GM23338 (cell line): ENCODE measurements around the gene NFIA. TPM values are rescaled to one million over a fixed set of nuclear protein-coding genes. Genes with fewer than 3 reads are reported as not detected.

Source experiments
- ATAC-seq: fragments of 200-7000 bp; cut with Tn5 transposase; 3 replicates; pipeline ENCODE4 v1.9.1; 2020
- DNase-seq: peaks from one replicate; pipeline ENCODE4 v3.0.0-alpha.2; 2015; ENCODE audit warnings: low spot score
- H2AFZ ChIP-seq: fragments of 200-600 bp; sonication (generic); 2 replicates; pipeline ENCODE4 v1.8.0; 2016; ENCODE audit warnings: antibody characterized with exemption, mild to moderate bottlenecking, moderate library complexity
- H3F3A ChIP-seq: fragments of 200-600 bp; sonication (generic); replicated peaks from 2 replicates; pipeline ENCODE4 v1.8.0; 2017; ENCODE audit warnings: antibody characterized with exemption, mixed run types, low read depth
- H3K27ac ChIP-seq: fragments of 200-600 bp; sonication (generic); 2 replicates; pipeline ENCODE4 v1.6.1; 2016; ENCODE audit warnings: low read depth
- H3K27me3 ChIP-seq: fragments of 200-600 bp; sonication (generic); 2 replicates; pipeline ENCODE4 v1.8.0; 2016; ENCODE audit warnings: mild to moderate bottlenecking, mixed run types, moderate library complexity; ENCODE audit not compliant: insufficient read depth
- H3K36me3 ChIP-seq: fragments of 200-600 bp; sonication (generic); 2 replicates; pipeline ENCODE4 v1.8.0; 2016; ENCODE audit warnings: mild to moderate bottlenecking; ENCODE audit not compliant: insufficient read depth
- H3K4me1 ChIP-seq: fragments of 200-600 bp; sonication (generic); 2 replicates; pipeline ENCODE4 v1.8.0; 2016; ENCODE audit warnings: mild to moderate bottlenecking, moderate library complexity; ENCODE audit not compliant: insufficient read depth
- H3K4me2 ChIP-seq: fragments of 200-600 bp; sonication (generic); 2 replicates; pipeline ENCODE4 v1.7.1; 2017; ENCODE audit warnings: mixed run types
- H3K4me3 ChIP-seq: fragments of 200-600 bp; sonication (generic); 2 replicates; pipeline ENCODE4 v1.6.1; 2016; ENCODE audit warnings: mixed run types
- H3K79me2 ChIP-seq: fragments of 200-600 bp; sonication (generic); replicated peaks from 2 replicates; pipeline ENCODE4 v1.8.0; 2017; ENCODE audit warnings: mild to moderate bottlenecking; ENCODE audit not compliant: insufficient read depth
- H3K9me2 ChIP-seq: fragments of 200-600 bp; sonication (generic); 2 replicates; pipeline ENCODE4 v1.8.0; 2017; ENCODE audit not compliant: insufficient read depth
- H4K20me1 ChIP-seq: fragments of 200-600 bp; sonication (generic); replicated peaks from 2 replicates; pipeline ENCODE4 v1.8.0; 2017; ENCODE audit warnings: mild to moderate bottlenecking; ENCODE audit not compliant: insufficient read depth
- H3K27ac Mint-ChIP-seq: 2 replicates; pipeline ENCODE4 v1.8.0; 2020; ENCODE audit warnings: inconsistent platforms, mild to moderate bottlenecking, moderate library complexity, mixed read lengths
- H3K27me3 Mint-ChIP-seq: 3 replicates; pipeline ENCODE4 v1.8.0; 2022; ENCODE audit warnings: low read depth, mild to moderate bottlenecking, moderate library complexity, mixed read lengths, inconsistent platforms; ENCODE audit not compliant: insufficient read depth, poor library complexity
- H3K36me3 Mint-ChIP-seq: 3 replicates; pipeline ENCODE4 v1.8.0; 2021; ENCODE audit warnings: low read depth, mild to moderate bottlenecking, inconsistent platforms, moderate library complexity, mixed read lengths
- H3K4me1 Mint-ChIP-seq: 3 replicates; pipeline ENCODE4 v1.8.0; 2020; ENCODE audit warnings: mild to moderate bottlenecking, inconsistent platforms, mixed read lengths
- H3K4me3 Mint-ChIP-seq: 3 replicates; pipeline ENCODE4 v1.8.0; 2021; ENCODE audit warnings: moderate library complexity, mild to moderate bottlenecking, inconsistent platforms, mixed read lengths
- H3K9me3 Mint-ChIP-seq: 3 replicates; pipeline ENCODE4 v1.8.0; 2020; ENCODE audit warnings: moderate library complexity, mild to moderate bottlenecking, inconsistent platforms, mixed read lengths
- CREB1 ChIP-seq: fragments of 250-450 bp; sonication (Bioruptor Pico); IDR thresholded peaks from 2 replicates; pipeline ENCODE4 v1.5.0; 2020; ENCODE audit warnings: low read depth, mild to moderate bottlenecking, moderate library complexity
- CTCF ChIP-seq, 2 experiments: fragments of 200-600 bp in 1 of 2; sonication (generic) in 1 of 2; conservative IDR thresholded peaks; 2 replicates each; pipeline versions ENCODE4 v1.5.1 to v1.6.1; 2016 to 2017; ENCODE audit warnings: antibody characterized with exemption in 2 of 2, low read depth in 2 of 2, mild to moderate bottlenecking in 2 of 2, moderate library complexity in 1 of 2
- EZH2phosphoT487 ChIP-seq: fragments of 200-600 bp; sonication (generic); IDR thresholded peaks from one replicate; pipeline ENCODE4 v1.8.1; 2018; ENCODE audit warnings: antibody characterized with exemption; ENCODE audit not compliant: unreplicated experiment
- JUNB ChIP-seq: IDR thresholded peaks from one replicate; pipeline ENCODE4 v1.6.1; 2016; ENCODE audit warnings: antibody characterized with exemption; ENCODE audit not compliant: unreplicated experiment
- POLR2AphosphoS5 ChIP-seq: IDR thresholded peaks from 2 replicates; pipeline ENCODE4 v1.6.1; 2016; ENCODE audit warnings: antibody characterized with exemption, low read depth
- REST ChIP-seq: IDR thresholded peaks from one replicate; pipeline ENCODE4 v1.6.1; 2018; ENCODE audit warnings: antibody characterized with exemption; ENCODE audit not compliant: unreplicated experiment
- STAT1 ChIP-seq: IDR thresholded peaks from one replicate; pipeline ENCODE4 v1.6.1; 2016; ENCODE audit warnings: antibody characterized with exemption; ENCODE audit not compliant: unreplicated experiment
- polyA plus RNA-seq: library from polyadenylated mRNA; unstranded; fragments of >200 nt; fragmentation: Nextera tagmentation; extraction: Ambion mirVana; gene quantifications from 2 replicates; pipeline ENCODE4 v1.2.1, GENCODE V29; 2016
- total RNA-seq: library from RNA; depleted of rRNA; stranded (reverse); fragments of >200 nt; shearing (Covaris generic); gene quantifications from 2 replicates; pipeline ENCODE4 v1.2.3, GENCODE V29; 2014
- TF ChIP-seq, protein P1 (sequence below): fragments of 250-450 bp; sonication (Bioruptor Pico); IDR thresholded peaks from 2 replicates; pipeline ENCODE4 v1.5.0; 2020; ENCODE audit warnings: mild to moderate bottlenecking, moderate library complexity

Gene NFIA
- total and polyA plus RNA-seq, 2 experiments from 2014 or later: 0.97 to 2.3 TPM

DNA sequence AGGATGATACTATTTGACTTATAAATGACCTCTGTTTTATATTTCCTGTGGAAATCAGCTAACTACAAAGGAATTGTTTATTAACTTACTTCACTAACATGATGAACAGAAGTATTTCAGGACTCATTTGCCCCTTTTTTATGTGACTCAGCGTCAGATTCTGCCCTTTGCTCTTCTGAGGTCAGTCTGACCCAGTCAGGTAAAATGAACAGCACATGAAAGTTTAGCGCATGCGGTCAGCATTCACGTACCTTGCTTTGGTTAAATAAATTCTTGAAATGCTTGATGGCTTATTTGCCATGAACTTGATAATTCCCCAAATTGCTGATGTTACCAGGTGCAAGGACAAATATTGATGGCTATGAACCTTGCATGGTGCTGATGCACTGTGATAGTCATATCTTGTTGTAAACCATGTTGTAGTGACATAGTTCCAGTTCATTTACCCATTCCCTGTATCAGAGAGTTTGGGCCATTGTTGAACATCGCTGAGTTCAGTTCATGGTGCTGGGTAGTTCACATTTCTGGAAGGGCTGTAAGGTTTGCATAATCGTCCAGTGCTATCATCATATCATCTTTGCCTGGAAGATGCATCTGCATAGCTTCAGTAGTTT, 133.4 kb downstream of the NFIA start:
- Histone ChIP-seq H3K27me3 (no peaks in the 10 kb centered on the region), H3K9me2 (no peaks in the 10 kb centered on the region), H3K36me3 (no peaks in the 10 kb centered on the region), H3K27ac (no peak overlapping the region), H3F3A (no peaks in the 10 kb centered on the region), H4K20me1 (no peaks in the 10 kb centered on the region), H2AFZ (no peak overlapping the region), H3K4me3 (no peak overlapping the region), H3K4me1 (no peaks in the 10 kb centered on the region), H3K79me2 (no peaks in the 10 kb centered on the region), H3K4me2 (no peak overlapping the region)
- Mint-ChIP-seq H3K27ac (no peak overlapping the region), H3K36me3 (no peaks in the 10 kb centered on the region), H3K4me1 (no peaks in the 10 kb centered on the region), H3K4me3 (no peak overlapping the region), H3K9me3 (no peaks in the 10 kb centered on the region), H3K27me3 (peaks cover 3% of the 10 kb centered on the region)
- DNase-seq (no peak), ATAC-seq (no peak)
- TF ChIP-seq JUNB (no peak), POLR2AphosphoS5 (no peak), EZH2phosphoT487 (no peak), CTCF (conservative IDR thresholded peaks at IDR 0.05; ENCODE audit: low read depth in 2 of 2) (no peak), STAT1 (no peak), CREB1 (CRISPR knock-in tag) (no peak), REST (no peak)
- TF ChIP-seq, protein P1, sequence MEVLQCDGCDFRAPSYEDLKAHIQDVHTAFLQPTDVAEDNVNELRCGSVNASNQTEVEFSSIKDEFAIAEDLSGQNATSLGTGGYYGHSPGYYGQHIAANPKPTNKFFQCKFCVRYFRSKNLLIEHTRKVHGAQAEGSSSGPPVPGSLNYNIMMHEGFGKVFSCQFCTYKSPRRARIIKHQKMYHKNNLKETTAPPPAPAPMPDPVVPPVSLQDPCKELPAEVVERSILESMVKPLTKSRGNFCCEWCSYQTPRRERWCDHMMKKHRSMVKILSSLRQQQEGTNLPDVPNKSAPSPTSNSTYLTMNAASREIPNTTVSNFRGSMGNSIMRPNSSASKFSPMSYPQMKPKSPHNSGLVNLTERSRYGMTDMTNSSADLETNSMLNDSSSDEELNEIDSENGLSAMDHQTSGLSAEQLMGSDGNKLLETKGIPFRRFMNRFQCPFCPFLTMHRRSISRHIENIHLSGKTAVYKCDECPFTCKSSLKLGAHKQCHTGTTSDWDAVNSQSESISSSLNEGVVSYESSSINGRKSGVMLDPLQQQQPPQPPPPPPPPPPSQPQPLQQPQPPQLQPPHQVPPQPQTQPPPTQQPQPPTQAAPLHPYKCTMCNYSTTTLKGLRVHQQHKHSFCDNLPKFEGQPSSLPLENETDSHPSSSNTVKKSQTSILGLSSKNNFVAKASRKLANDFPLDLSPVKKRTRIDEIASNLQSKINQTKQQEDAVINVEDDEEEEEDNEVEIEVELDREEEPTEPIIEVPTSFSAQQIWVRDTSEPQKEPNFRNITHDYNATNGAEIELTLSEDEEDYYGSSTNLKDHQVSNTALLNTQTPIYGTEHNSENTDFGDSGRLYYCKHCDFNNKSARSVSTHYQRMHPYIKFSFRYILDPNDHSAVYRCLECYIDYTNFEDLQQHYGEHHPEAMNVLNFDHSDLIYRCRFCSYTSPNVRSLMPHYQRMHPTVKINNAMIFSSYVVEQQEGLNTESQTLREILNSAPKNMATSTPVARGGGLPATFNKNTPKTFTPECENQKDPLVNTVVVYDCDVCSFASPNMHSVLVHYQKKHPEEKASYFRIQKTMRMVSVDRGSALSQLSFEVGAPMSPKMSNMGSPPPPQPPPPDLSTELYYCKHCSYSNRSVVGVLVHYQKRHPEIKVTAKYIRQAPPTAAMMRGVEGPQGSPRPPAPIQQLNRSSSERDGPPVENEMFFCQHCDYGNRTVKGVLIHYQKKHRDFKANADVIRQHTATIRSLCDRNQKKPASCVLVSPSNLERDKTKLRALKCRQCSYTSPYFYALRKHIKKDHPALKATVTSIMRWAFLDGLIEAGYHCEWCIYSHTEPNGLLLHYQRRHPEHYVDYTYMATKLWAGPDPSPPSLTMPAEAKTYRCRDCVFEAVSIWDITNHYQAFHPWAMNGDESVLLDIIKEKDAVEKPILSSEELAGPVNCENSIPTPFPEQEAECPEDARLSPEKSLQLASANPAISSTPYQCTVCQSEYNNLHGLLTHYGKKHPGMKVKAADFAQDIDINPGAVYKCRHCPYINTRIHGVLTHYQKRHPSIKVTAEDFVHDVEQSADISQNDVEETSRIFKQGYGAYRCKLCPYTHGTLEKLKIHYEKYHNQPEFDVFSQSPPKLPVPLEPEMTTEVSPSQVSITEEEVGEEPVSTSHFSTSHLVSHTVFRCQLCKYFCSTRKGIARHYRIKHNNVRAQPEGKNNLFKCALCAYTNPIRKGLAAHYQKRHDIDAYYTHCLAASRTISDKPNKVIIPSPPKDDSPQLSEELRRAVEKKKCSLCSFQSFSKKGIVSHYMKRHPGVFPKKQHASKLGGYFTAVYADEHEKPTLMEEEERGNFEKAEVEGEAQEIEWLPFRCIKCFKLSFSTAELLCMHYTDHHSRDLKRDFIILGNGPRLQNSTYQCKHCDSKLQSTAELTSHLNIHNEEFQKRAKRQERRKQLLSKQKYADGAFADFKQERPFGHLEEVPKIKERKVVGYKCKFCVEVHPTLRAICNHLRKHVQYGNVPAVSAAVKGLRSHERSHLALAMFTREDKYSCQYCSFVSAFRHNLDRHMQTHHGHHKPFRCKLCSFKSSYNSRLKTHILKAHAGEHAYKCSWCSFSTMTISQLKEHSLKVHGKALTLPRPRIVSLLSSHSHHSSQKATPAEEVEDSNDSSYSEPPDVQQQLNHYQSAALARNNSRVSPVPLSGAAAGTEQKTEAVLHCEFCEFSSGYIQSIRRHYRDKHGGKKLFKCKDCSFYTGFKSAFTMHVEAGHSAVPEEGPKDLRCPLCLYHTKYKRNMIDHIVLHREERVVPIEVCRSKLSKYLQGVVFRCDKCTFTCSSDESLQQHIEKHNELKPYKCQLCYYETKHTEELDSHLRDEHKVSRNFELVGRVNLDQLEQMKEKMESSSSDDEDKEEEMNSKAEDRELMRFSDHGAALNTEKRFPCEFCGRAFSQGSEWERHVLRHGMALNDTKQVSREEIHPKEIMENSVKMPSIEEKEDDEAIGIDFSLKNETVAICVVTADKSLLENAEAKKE: no peak
